HepG2 (cell line): Measurements from ENCODE around the gene CCT4. TPM values are rescaled to one million over a fixed set of nuclear protein-coding genes. Genes with fewer than 3 reads are reported as not detected.

ENCODE experiments used
- CENPX ChIP-seq: sonication (generic); formaldehyde crosslinking; IDR thresholded peaks from 2 replicates; pipeline ENCODE4 v1.9.0; 2021; ENCODE audit warnings: mild to moderate bottlenecking, missing genetic modification reagents, moderate library complexity
- DNMT1 ChIP-seq: sonication (generic); formaldehyde crosslinking; IDR thresholded peaks from 2 replicates; pipeline ENCODE4 v1.5.1; 2020; ENCODE audit warnings: mild to moderate bottlenecking, missing genetic modification reagents
- KDM5B ChIP-seq: sonication (generic); formaldehyde crosslinking; IDR thresholded peaks from 2 replicates; pipeline ENCODE4 v1.4.0; 2020; ENCODE audit warnings: missing genetic modification reagents, mild to moderate bottlenecking, borderline replicate concordance
- NCOA1 ChIP-seq: sonication (generic); formaldehyde crosslinking; IDR thresholded peaks from 2 replicates; pipeline ENCODE4 v1.9.0; 2021; ENCODE audit warnings: missing genetic modification reagents
- RARA ChIP-seq: IDR thresholded peaks from 2 replicates; pipeline ENCODE4 v1.6.1; 2016; ENCODE audit warnings: missing genetic modification reagents, missing compliant biosample characterization
- SIX4 ChIP-seq: sonication (generic); formaldehyde crosslinking; IDR thresholded peaks from 2 replicates; pipeline ENCODE4 v1.4.0; 2020; ENCODE audit warnings: missing genetic modification reagents
- ZNF143 ChIP-seq: sonication (generic); formaldehyde crosslinking; IDR thresholded peaks from 2 replicates; pipeline ENCODE4 v1.4.0; 2020; ENCODE audit warnings: missing genetic modification reagents
- ZNF235 ChIP-seq: sonication (generic); formaldehyde crosslinking; IDR thresholded peaks from 2 replicates; pipeline ENCODE4 v1.8.1; 2023; ENCODE audit warnings: mild to moderate bottlenecking, missing genetic modification reagents, borderline replicate concordance
- ZNF883 ChIP-seq: sonication (generic); formaldehyde crosslinking; IDR thresholded peaks from 2 replicates; pipeline ENCODE4 v1.5.1; 2020; ENCODE audit warnings: mild to moderate bottlenecking, missing genetic modification reagents; ENCODE audit errors: not compliant biosample characterization
- ZSCAN9 ChIP-seq: IDR thresholded peaks from 2 replicates; pipeline ENCODE4 v1.6.1; 2016; ENCODE audit warnings: borderline replicate concordance
- polyA plus RNA-seq, 8 experiments: library from polyadenylated mRNA; depleted of rRNA in 3 of 8; stranded (reverse) in 7 of 8; unstranded in 1 of 8; fragments of >200 nt; fragmentation: Illumina TruSeq in 4 of 8; extraction: Trizol in 4 of 8; gene quantifications; 2 replicates each; pipeline versions ENCODE4 v1.2.1 to v1.2.3, GENCODE V29; 2011 to 2016; ENCODE audit warnings: low read depth in 4 of 8, missing spikeins in 1 of 8, mixed read lengths in 1 of 8; ENCODE audit not compliant: insufficient read depth in 1 of 8
- total RNA-seq, 5 experiments: library from RNA; depleted of rRNA; stranded (reverse); fragments of >200 nt; fragmentation: Illumina TruSeq; extraction: Trizol; gene quantifications; 2 replicates each; pipeline ENCODE4 v1.2.3, GENCODE V29; 2016; ENCODE audit warnings: low read depth in 1 of 5
- TF ChIP-seq, protein P1 (sequence below): sonication (generic); formaldehyde crosslinking; IDR thresholded peaks from 2 replicates; pipeline ENCODE4 v1.8.0; 2022; ENCODE audit warnings: mild to moderate bottlenecking, missing genetic modification reagents
- TF ChIP-seq, protein P2 (sequence below): sonication (generic); formaldehyde crosslinking; IDR thresholded peaks from 2 replicates; pipeline ENCODE4 v1.5.1; 2020; ENCODE audit warnings: missing genetic modification reagents, mild to moderate bottlenecking, borderline replicate concordance
- TF ChIP-seq, protein P3 (sequence below): sonication (generic); formaldehyde crosslinking; IDR thresholded peaks from 2 replicates; pipeline ENCODE4 v1.4.0; 2020; ENCODE audit warnings: missing genetic modification reagents
- TF ChIP-seq, protein P4 (sequence below): sonication (generic); formaldehyde crosslinking; IDR thresholded peaks from one replicate; pipeline ENCODE4 v1.5.1; 2020; ENCODE audit warnings: mild to moderate bottlenecking, missing genetic modification reagents; ENCODE audit errors: not compliant biosample characterization
- TF ChIP-seq, protein P5 (sequence below): sonication (generic); formaldehyde crosslinking; IDR thresholded peaks from 2 replicates; pipeline ENCODE4 v1.5.0; 2020; ENCODE audit warnings: missing genetic modification reagents

CCT4 gene
- total and polyA plus RNA-seq, 2 of the 13 experiments (the other 11 are each of a cell fraction or from before 2014, with no cell fraction given): 138 to 340 TPM

DNA sequence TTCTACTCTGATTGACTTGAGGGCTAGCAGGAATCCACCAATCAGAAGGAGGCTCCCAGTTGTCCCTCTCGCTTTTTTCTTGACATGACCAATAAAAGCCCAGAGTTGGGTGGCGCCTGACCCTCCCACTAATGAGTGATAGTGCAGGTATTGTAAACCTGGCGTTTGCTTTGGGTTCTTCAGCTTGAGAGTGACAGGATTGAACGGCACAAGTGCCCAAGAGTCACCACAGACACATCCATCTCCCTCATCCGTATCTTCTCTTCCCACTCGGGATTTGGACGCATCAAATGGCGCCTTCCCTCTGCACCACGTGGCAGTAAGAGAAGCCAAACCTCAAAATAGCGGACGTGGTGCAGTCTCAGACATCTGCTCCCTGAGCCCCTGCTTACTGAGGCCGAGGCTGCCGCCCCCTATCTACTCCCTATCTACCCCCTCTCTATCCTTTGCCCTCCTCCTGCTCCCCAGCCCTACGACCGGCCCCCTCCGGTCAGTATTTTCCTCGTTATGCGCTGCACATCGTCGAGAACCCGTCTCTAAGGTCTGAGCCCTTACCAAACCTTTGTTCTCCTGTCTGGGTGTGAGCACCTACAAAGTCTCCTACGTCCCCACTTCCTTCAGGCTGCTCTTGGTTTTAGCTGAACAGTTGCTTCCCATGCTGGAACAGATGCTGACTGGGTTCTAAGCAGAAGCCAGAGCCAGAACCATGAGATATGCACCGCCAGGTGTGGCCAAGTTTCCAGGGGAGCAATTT, 33.7 kb downstream of the CCT4 start (continued):
- peak; percentile 12; the same call in 1 of the 2 replicates for TF ChIP-seq ZNF143
- TF ChIP-seq KDM5B (CRISPR knock-in tag): 0 out of 2 replicates have a peak, but pooled peaks have one; percentile 12
- TF ChIP-seq, protein P1, sequence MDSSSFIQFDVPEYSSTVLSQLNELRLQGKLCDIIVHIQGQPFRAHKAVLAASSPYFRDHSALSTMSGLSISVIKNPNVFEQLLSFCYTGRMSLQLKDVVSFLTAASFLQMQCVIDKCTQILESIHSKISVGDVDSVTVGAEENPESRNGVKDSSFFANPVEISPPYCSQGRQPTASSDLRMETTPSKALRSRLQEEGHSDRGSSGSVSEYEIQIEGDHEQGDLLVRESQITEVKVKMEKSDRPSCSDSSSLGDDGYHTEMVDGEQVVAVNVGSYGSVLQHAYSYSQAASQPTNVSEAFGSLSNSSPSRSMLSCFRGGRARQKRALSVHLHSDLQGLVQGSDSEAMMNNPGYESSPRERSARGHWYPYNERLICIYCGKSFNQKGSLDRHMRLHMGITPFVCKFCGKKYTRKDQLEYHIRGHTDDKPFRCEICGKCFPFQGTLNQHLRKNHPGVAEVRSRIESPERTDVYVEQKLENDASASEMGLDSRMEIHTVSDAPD: no peak
- TF ChIP-seq, protein P2, sequence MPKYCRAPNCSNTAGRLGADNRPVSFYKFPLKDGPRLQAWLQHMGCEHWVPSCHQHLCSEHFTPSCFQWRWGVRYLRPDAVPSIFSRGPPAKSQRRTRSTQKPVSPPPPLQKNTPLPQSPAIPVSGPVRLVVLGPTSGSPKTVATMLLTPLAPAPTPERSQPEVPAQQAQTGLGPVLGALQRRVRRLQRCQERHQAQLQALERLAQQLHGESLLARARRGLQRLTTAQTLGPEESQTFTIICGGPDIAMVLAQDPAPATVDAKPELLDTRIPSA (CRISPR knock-in tag): no peak
- TF ChIP-seq DNMT1 (CRISPR knock-in tag): 0 out of 2 replicates have a peak, but pooled peaks have one; percentile 64
- 0 out of 2 replicates have a peak, but pooled peaks have one; percentile 21 for TF ChIP-seq RARA (CRISPR knock-in tag)
- TF ChIP-seq, protein P3, sequence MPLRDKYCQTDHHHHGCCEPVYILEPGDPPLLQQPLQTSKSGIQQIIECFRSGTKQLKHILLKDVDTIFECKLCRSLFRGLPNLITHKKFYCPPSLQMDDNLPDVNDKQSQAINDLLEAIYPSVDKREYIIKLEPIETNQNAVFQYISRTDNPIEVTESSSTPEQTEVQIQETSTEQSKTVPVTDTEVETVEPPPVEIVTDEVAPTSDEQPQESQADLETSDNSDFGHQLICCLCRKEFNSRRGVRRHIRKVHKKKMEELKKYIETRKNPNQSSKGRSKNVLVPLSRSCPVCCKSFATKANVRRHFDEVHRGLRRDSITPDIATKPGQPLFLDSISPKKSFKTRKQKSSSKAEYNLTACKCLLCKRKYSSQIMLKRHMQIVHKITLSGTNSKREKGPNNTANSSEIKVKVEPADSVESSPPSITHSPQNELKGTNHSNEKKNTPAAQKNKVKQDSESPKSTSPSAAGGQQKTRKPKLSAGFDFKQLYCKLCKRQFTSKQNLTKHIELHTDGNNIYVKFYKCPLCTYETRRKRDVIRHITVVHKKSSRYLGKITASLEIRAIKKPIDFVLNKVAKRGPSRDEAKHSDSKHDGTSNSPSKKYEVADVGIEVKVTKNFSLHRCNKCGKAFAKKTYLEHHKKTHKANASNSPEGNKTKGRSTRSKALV (CRISPR knock-in tag): no peak
- TF ChIP-seq ZNF883 (CRISPR knock-in tag): peak; percentile 63
- TF ChIP-seq, protein P4, sequence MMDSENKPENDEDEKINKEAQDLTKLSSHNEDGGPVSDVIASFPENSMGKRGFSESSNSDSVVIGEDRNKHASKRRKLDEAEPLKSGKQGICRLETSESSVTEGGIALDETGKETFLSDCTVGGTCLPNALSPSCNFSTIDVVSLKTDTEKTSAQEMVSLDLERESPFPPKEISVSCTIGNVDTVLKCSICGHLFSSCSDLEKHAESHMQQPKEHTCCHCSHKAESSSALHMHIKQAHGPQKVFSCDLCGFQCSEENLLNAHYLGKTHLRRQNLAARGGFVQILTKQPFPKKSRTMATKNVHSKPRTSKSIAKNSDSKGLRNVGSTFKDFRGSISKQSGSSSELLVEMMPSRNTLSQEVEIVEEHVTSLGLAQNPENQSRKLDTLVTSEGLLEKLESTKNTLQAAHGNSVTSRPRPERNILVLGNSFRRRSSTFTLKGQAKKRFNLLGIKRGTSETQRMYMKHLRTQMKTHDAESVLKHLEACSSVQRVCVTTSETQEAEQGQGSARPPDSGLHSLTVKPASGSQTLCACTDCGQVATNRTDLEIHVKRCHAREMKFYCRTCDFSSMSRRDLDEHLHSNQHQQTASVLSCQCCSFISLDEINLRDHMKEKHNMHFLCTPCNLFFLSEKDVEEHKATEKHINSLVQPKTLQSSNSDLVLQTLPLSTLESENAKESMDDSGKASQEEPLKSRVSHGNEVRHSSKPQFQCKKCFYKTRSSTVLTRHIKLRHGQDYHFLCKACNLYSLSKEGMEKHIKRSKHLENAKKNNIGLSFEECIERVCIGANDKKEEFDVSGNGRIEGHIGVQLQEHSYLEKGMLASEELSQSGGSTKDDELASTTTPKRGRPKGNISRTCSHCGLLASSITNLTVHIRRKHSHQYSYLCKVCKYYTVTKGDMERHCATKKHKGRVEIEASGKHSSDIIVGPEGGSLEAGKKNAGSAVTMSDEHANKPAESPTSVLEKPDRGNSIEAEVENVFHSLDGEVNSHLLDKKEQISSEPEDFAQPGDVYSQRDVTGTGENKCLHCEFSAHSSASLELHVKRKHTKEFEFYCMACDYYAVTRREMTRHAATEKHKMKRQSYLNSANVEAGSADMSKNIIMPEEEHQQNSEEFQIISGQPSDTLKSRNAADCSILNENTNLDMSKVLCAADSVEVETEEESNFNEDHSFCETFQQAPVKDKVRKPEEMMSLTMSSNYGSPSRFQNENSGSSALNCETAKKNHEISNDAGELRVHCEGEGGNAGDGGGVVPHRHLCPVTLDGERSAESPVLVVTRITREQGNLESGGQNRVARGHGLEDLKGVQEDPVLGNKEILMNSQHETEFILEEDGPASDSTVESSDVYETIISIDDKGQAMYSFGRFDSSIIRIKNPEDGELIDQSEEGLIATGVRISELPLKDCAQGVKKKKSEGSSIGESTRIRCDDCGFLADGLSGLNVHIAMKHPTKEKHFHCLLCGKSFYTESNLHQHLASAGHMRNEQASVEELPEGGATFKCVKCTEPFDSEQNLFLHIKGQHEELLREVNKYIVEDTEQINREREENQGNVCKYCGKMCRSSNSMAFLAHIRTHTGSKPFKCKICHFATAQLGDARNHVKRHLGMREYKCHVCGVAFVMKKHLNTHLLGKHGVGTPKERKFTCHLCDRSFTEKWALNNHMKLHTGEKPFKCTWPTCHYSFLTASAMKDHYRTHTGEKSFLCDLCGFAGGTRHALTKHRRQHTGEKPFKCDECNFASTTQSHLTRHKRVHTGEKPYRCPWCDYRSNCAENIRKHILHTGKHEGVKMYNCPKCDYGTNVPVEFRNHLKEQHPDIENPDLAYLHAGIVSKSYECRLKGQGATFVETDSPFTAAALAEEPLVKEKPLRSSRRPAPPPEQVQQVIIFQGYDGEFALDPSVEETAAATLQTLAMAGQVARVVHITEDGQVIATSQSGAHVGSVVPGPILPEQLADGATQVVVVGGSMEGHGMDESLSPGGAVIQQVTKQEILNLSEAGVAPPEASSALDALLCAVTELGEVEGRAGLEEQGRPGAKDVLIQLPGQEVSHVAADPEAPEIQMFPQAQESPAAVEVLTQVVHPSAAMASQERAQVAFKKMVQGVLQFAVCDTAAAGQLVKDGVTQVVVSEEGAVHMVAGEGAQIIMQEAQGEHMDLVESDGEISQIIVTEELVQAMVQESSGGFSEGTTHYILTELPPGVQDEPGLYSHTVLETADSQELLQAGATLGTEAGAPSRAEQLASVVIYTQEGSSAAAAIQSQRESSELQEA (CRISPR knock-in tag): peak; percentile 73
- no peak for TF ChIP-seq ZNF235 (CRISPR knock-in tag)
- TF ChIP-seq CENPX (CRISPR knock-in tag): no peak
- peak; percentile 4; the same call in 1 of the 2 replicates for TF ChIP-seq SIX4 (CRISPR knock-in tag)
- TF ChIP-seq, protein P5, sequence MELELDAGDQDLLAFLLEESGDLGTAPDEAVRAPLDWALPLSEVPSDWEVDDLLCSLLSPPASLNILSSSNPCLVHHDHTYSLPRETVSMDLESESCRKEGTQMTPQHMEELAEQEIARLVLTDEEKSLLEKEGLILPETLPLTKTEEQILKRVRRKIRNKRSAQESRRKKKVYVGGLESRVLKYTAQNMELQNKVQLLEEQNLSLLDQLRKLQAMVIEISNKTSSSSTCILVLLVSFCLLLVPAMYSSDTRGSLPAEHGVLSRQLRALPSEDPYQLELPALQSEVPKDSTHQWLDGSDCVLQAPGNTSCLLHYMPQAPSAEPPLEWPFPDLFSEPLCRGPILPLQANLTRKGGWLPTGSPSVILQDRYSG (CRISPR knock-in tag): no peak
- 0 out of 2 replicates have a peak, but pooled peaks have one; percentile 23 for TF ChIP-seq ZSCAN9 (CRISPR knock-in tag)
- TF ChIP-seq NCOA1 (CRISPR knock-in tag): 0 out of 2 replicates have a peak, but pooled peaks have one; percentile 5
